ENCODE data around the gene EFCAB7. TPM values are rescaled to one million over a fixed set of nuclear protein-coding genes. Genes with fewer than 3 reads are reported as not detected.
A peak's percentile ranks its signal among the peaks of the same experiment; 100 is the strongest.

EFCAB7 gene
- total RNA-seq, 1 donor from 2014 or later, result 6.6 TPM

DNA sequence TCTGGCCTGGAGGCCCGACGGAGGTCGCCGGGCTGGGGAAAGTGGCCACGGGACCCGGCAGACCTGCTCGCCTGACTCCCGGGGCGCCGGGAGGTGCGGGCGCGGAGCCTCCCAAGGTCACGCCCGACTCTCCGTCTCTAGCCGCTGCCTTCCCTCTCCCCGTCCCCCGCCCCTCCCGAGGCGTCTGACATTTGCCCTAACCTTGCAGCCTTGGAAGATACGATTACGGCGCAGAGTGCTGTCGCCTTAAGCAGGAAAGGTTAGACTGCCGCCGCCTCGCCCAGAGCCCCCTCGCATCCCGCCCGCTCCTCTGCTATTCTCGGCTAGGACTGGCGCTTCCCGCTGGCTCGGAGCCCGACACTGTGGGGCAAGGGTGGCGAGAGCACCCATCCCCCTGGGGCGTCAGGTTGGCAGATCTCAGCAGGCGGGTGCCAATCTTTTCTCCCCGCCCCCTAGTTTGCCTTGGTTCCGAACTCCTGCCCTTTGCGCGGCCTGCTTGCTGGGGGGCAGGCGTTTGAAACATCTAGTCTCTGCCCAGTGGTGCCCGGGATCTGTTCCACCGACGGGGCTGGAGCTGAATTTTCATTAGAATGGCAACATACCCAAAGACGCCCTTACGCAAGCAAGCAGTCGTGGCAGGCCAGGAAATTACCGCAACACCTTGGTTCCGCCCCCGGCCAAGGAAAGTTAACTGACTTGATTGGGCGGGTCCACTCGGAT, 70.7 kb downstream of the EFCAB7 start:
- Mint-ChIP-seq H3K9me3 (ENCODE audit: unreplicated experiment) (no peaks in the 10 kb centered on the region), H3K4me3 (ENCODE audit: unreplicated experiment) (peak overlapping the region; percentile 95), H3K36me3 (ENCODE audit: unreplicated experiment) (no peaks in the 10 kb centered on the region), H3K4me1 (ENCODE audit: unreplicated experiment) (peaks cover 6% of the 10 kb centered on the region), H3K27me3 (ENCODE audit: unreplicated experiment) (no peaks in the 10 kb centered on the region), H3K27ac (ENCODE audit: unreplicated experiment) (peak overlapping the region; percentile 78)
- TF ChIP-seq, protein P1, sequence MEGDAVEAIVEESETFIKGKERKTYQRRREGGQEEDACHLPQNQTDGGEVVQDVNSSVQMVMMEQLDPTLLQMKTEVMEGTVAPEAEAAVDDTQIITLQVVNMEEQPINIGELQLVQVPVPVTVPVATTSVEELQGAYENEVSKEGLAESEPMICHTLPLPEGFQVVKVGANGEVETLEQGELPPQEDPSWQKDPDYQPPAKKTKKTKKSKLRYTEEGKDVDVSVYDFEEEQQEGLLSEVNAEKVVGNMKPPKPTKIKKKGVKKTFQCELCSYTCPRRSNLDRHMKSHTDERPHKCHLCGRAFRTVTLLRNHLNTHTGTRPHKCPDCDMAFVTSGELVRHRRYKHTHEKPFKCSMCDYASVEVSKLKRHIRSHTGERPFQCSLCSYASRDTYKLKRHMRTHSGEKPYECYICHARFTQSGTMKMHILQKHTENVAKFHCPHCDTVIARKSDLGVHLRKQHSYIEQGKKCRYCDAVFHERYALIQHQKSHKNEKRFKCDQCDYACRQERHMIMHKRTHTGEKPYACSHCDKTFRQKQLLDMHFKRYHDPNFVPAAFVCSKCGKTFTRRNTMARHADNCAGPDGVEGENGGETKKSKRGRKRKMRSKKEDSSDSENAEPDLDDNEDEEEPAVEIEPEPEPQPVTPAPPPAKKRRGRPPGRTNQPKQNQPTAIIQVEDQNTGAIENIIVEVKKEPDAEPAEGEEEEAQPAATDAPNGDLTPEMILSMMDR (IDR thresholded peaks at IDR 0.05), result no peak
- peak; percentile 87 for DNase-seq (ENCODE audit: extremely low spot score, unreplicated experiment)

DNA sequence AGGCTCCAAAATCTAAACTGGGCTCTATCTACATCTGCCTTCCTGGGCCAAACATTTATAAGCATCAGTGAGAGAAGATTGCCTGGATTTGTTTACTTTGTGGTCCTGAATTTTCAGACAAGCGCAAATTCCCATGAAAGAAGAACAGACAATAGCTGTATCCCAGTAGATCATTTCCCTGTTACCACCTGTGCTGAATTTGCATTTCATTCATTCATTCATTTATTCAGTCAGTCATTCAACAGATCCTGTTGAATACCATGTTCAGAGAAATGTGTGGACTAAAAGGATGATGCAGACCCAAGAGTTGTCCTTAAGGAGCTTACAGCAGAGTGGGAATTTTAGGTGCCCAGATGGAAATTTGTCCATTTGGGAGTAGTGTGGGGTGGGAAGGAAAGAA, 72.1 kb downstream of the EFCAB7 start:
- H3K4me3 Mint-ChIP-seq (ENCODE audit: unreplicated experiment), result no peak overlapping the region
- TF ChIP-seq, protein P1 (IDR thresholded peaks at IDR 0.05), result no peak
- no peaks in the 10 kb centered on the region for H3K27me3 Mint-ChIP-seq (ENCODE audit: unreplicated experiment)
- H3K36me3 Mint-ChIP-seq (ENCODE audit: unreplicated experiment), result no peaks in the 10 kb centered on the region
- no peaks in the 10 kb centered on the region for H3K9me3 Mint-ChIP-seq (ENCODE audit: unreplicated experiment)
- H3K27ac Mint-ChIP-seq (ENCODE audit: unreplicated experiment), result no peak overlapping the region
- DNase-seq (ENCODE audit: extremely low spot score, unreplicated experiment), result no peak
- H3K4me1 Mint-ChIP-seq (ENCODE audit: unreplicated experiment), result peaks cover 6% of the 10 kb centered on the region

DNA sequence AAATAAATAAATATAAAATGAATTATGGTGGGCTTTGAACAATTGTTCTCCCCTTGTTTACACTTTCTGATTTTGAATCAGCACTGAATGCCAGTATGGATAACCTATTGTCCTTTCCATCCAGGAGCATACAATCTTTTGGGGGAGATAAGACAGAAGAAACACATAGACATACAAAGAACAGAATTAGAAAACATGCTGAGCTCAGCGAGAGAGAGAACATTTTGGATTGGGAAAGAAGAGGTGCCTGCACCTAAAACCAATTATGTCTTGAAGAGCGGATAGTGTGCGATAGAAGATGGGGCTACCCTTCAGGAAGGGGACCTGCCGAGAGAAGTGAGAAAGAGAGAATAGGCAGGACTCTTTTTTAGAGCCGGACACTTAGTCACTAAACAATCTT, 76.5 kb downstream of the EFCAB7 start:
- H3K27me3 Mint-ChIP-seq (ENCODE audit: unreplicated experiment), result no peaks in the 10 kb centered on the region
- H3K4me1 Mint-ChIP-seq (ENCODE audit: unreplicated experiment), result no peaks in the 10 kb centered on the region

DNA sequence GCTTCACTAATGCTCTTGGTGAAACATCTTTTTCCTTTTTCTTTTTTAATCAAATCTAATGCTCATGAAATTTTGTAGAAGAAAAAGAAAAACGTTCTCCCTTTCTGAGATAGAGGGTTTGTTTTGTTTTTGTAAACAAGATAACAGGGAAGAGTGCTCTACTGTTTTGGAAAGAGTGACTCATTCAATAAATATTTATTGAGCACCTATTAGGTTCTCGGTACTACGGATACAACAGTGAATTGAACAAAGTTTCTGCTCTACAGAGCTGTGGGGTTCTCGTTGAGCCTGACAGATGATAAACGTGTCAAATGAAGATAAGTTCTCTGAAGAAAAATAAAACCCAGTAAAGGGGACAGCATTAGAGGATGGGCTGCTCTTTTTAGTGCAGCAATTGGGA, 76.9 kb downstream of the EFCAB7 start:
- no peak overlapping the region for H3K4me3 Mint-ChIP-seq (ENCODE audit: unreplicated experiment)
- no peak overlapping the region for H3K27ac Mint-ChIP-seq (ENCODE audit: unreplicated experiment)
- H3K27me3 Mint-ChIP-seq (ENCODE audit: unreplicated experiment), result no peaks in the 10 kb centered on the region
- no peaks in the 10 kb centered on the region for H3K36me3 Mint-ChIP-seq (ENCODE audit: unreplicated experiment)
- TF ChIP-seq, protein P1 (IDR thresholded peaks at IDR 0.05), result no peak
- DNase-seq (ENCODE audit: extremely low spot score, unreplicated experiment), result no peak
- no peaks in the 10 kb centered on the region for H3K9me3 Mint-ChIP-seq (ENCODE audit: unreplicated experiment)
- H3K4me1 Mint-ChIP-seq (ENCODE audit: unreplicated experiment), result no peaks in the 10 kb centered on the region

More for the DNA sequence above, 76.5 kb downstream of the EFCAB7 start:
- no peak for DNase-seq (ENCODE audit: extremely low spot score, unreplicated experiment)
- H3K27ac Mint-ChIP-seq (ENCODE audit: unreplicated experiment), result no peak overlapping the region
- H3K36me3 Mint-ChIP-seq (ENCODE audit: unreplicated experiment), result no peaks in the 10 kb centered on the region
- TF ChIP-seq, protein P1 (IDR thresholded peaks at IDR 0.05), result no peak
- no peak overlapping the region for H3K4me3 Mint-ChIP-seq (ENCODE audit: unreplicated experiment)
- no peaks in the 10 kb centered on the region for H3K9me3 Mint-ChIP-seq (ENCODE audit: unreplicated experiment)

DNA sequence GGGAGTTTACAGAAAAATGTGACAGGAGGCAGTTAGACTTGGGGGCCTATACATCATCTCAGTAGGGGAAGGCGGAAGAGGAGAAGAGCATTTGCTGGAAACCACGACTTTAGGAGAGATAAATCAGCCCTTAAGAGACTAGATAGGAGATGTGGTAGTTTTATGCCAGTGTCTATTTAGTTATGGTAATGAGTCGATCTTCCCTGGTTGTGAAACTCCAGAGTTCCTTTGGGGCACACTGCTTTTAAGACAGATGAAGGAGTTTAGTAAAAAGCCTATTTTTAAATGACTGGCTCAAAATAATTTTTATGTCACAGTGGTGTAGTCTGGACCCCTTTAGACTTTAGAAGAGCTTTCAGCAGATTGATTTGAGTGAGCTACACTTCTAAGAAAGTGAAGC, 77.7 kb downstream of the EFCAB7 start:
- Mint-ChIP-seq H3K36me3 (ENCODE audit: unreplicated experiment) (no peaks in the 10 kb centered on the region), H3K27me3 (ENCODE audit: unreplicated experiment) (no peaks in the 10 kb centered on the region), H3K27ac (ENCODE audit: unreplicated experiment) (no peak overlapping the region), H3K4me3 (ENCODE audit: unreplicated experiment) (no peak overlapping the region), H3K4me1 (ENCODE audit: unreplicated experiment) (no peaks in the 10 kb centered on the region), H3K9me3 (ENCODE audit: unreplicated experiment) (no peaks in the 10 kb centered on the region)
- no peak for DNase-seq (ENCODE audit: extremely low spot score, unreplicated experiment)
- TF ChIP-seq, protein P1 (IDR thresholded peaks at IDR 0.05), result no peak

Data from osteocyte (in vitro differentiated cells).